AG04449 (cell line): ENCODE measurements around the gene FN3KRP.

ENCODE experiments used
- CTCF ChIA-PET: fragments of 350-600 bp; formaldehyde crosslinking; extraction: SDS; loops from one replicate; lab custom pipeline; 2021; ENCODE audit warnings: antibody characterized with exemption; lab: Yijun Ruan, JAX
- POLR2A ChIA-PET: fragments of 400-600, 350-600 bp; formaldehyde crosslinking; extraction: SDS; loops from one replicate; lab custom pipeline; 2020; ENCODE audit warnings: antibody characterized with exemption, inconsistent platforms; lab: Yijun Ruan, JAX
- DNase-seq: peaks from one replicate; pipeline ENCODE4 v3.0.0-alpha.2; 2010; ENCODE audit warnings: low read depth, low spot score
- H3K4me3 ChIP-seq: 2 replicates; pipeline ENCODE4 v1.5.1; 2011; ENCODE audit warnings: low read depth, mild to moderate bottlenecking, control low read depth, low read length
- CTCF ChIP-seq: IDR thresholded peaks from one replicate; pipeline ENCODE4 v1.5.1; 2011; ENCODE audit warnings: mild to moderate bottlenecking, moderate library complexity, low read length, control low read depth, inconsistent platforms; ENCODE audit not compliant: insufficient read depth; ENCODE audit errors: missing control alignments

FN3KRP gene

DNA sequence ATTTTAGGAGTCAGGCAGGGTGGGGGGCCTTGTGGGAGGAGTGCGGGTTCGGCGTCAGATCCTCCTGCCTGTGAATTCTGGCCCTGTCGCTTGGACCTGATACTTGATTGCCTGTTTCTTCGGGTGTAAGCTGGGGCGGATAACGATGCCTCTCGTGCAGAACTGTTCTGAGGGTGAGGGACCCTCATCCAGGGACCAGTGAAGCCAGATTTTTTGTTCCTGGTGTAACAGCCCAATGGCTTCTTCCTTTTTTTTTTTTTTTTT is 36.6 kb downstream of the FN3KRP start:
- CTCF ChIA-PET, result interaction anchor here (1.4 kb wide), 1 partner anchor 22 kb away, joined by 3 read pairs; no protein-coding TSS in a partner anchor
- POLR2A ChIA-PET, result no interaction called here
- peak overlapping the region; percentile 80 for H3K4me3 ChIP-seq
- no peak for DNase-seq
- TF ChIP-seq CTCF, result no peak

- DNase-seq, result no peak
- TF ChIP-seq CTCF, result no peak
- no peak overlapping the region for H3K4me3 ChIP-seq
- ChIA-PET POLR2A (interaction anchor here (0.7 kb wide), 1 partner anchor 585 kb away, joined by 3 read pairs; no protein-coding TSS in a partner anchor), CTCF (interaction anchor here (0.7 to 1.4 kb wide), 4 partner anchors 12 to 21 kb away, joined by 3 to 5 read pairs (median 4); no protein-coding TSS in a partner anchor)
Measured at GRCh38 chr17:82754297-82755208, 38.0 kb downstream of the FN3KRP start.

DNA sequence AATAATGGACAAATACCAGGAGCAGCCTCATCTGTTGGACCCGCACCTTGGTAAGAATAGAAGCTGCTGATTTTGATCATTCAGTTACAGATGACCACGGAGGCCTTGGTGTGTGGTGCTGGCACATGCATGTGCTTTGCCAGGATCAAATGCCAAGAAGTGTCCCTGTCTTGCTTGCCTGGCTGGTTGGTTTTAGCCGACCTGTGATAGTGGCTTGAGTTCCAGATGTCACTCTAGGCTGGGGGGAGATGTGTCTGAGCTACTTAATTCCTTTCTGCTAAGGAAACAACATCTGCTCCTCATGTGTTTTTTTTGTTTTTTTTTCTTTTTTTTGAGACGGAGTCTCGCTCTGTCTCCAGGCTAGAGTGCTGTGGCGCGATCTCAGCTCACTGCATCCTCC is 39.7 kb downstream of the FN3KRP start:
- DNase-seq, result no peak
- POLR2A ChIA-PET, result no interaction called here
- no peak for TF ChIP-seq CTCF
- CTCF ChIA-PET, result interaction anchor here (0.6 to 1.4 kb wide), 4 partner anchors 12 to 25 kb away, joined by 3 to 5 read pairs (median 4); no protein-coding TSS in a partner anchor
- no peak overlapping the region for H3K4me3 ChIP-seq

GRCh38 chr17:82765371-82765770 is 48.9 kb downstream of the FN3KRP start:
- CTCF ChIA-PET, result interaction anchor here (1.1 to 5.3 kb wide), 5 partner anchors 10 to 97 kb away, joined by 3 to 34 read pairs (median 5); no protein-coding TSS in a partner anchor

DNA sequence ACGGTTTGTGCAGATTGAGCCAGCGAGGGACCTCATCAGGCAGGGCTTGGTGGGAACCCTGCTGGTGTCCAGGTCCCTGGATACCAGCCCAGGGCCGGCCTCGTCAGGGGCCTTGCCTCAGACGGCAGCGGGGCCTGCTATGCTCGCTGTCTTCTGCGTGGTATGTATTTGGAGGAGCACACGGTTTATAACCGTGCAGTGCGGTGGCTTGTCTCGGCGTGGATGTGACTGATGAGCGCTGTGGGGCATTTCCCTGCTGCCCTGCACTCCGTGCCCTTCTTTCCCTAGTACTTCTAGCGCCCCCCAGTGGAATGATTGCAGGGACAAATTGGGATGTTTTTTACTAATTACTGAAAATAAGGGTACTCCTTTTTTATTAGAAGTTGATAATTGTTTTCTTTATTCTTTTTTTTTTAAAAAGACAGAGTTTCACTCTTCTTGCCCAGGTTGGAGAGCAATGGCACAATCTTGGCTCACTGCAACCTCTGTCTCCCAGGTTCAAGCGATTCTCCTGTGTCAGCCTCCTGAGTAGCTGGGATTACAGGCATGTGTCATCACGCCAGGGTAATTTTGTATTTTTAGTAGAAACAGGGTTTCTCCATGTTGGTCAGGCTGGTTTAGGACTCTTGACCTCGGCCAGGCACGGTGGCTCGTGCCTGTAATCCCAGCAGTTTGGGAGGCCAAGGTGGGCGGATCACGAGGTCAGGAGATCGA is 50.7 kb downstream of the FN3KRP start:
- POLR2A ChIA-PET, result no interaction called here
- no peak for DNase-seq

More at GRCh38 chr17:82765371-82765770, 48.9 kb downstream of the FN3KRP start:
- POLR2A ChIA-PET, result no interaction called here
- no peak overlapping the region for H3K4me3 ChIP-seq
- DNase-seq, result no peak
- TF ChIP-seq CTCF, result no peak

More for the DNA sequence above, 50.7 kb downstream of the FN3KRP start:
- TF ChIP-seq CTCF, result peak; percentile 44
- no peak overlapping the region for H3K4me3 ChIP-seq
- CTCF ChIA-PET, result interaction anchor here (0.8 to 5.3 kb wide), 9 partner anchors 8 to 122 kb away, joined by 3 to 34 read pairs (median 4); no protein-coding TSS in a partner anchor
